NT2/D1 (cell line): ENCODE measurements around the gene CRADD.

Source experiments
- SUZ12 ChIP-seq: IDR thresholded peaks from 2 replicates; pipeline ENCODE4 v1.6.1; 2011; ENCODE audit not compliant: insufficient read length, insufficient read depth; ENCODE audit errors: extremely low read depth
- YY1 ChIP-seq: IDR thresholded peaks from 2 replicates; pipeline ENCODE4 v1.6.1; 2011; ENCODE audit not compliant: insufficient read length, insufficient read depth

DNA sequence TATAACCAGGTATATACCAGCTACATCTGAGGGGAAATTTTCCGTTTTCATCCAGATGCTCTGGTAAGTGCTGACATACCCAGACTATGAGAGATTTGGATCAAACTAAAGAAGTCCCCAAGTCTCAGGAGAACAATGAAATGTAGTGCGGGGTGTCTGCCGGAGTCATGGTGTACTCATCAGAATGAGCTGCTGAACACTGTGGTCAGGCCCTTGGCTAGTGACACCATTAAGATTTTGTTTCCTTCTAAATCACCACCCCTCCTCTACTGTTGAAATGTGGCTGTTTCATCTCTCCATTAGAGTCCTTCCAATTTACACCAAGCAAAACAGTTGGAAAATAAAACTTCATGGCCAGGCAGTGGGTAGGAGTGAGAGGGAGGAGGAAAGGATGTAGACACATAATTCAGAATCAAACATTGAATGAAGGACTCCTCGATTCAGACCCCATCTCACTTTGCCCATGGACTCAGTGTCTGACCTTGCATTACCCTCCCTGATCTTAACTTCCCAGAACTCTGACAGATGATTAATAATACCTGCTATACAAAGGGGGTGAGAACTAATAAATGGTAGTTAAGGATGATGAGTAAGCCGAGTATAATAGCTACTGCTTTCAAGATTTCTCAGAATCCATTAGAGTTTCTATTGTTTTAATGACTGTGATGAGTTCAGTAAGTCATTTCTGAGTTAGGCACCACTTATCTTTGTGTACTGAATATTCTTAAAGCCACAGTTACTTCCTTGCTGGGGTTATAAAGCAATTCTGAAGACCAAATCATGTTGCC, 127.4 kb downstream of the CRADD start:
- TF ChIP-seq SUZ12: no peak
- TF ChIP-seq YY1: no peak
